Breast epithelium (tissue), 4 donors: Measurements from ENCODE around the gene MRPS6. TPM values are rescaled to one million over a fixed set of nuclear protein-coding genes. Genes with fewer than 3 reads are reported as not detected.
A peak's percentile ranks its signal among the peaks of the same experiment; 100 is the strongest.

Experiments
- DNase-seq, 2 donors: peaks; one replicate each; pipeline ENCODE4 v3.0.0-alpha.2; 2019; ENCODE audit warnings: low spot score in 2 of 2
- H3K27ac ChIP-seq, 2 donors: fragments of 200-600 bp; sonication (generic) in 1 of 2; one replicate each; pipeline ENCODE4 v1.5.1; 2016 to 2019; ENCODE audit warnings: mild to moderate bottlenecking in 1 of 2
- H3K27me3 ChIP-seq, 2 donors: fragments of 200-600 bp; sonication (generic) in 1 of 2; one replicate each; pipeline versions ENCODE4 v1.5.1 to v1.6.0; 2017 to 2019; ENCODE audit warnings: control low read depth in 1 of 2, mild to moderate bottlenecking in 1 of 2
- H3K36me3 ChIP-seq: fragments of 200-600 bp; one replicate; pipeline ENCODE4 v1.5.1; 2019
- H3K4me1 ChIP-seq, 2 donors: fragments of 200-600 bp; sonication (generic); one replicate each; pipeline ENCODE4 v1.5.1; 2016 to 2019; ENCODE audit warnings: control low read depth in 1 of 2
- H3K4me3 ChIP-seq, 3 donors: fragments of 200-600 bp; sonication (generic); 1 replicate in 2 of 3; 2 replicates in 1 of 3; pipeline ENCODE4 v1.5.1; 2016 to 2019; ENCODE audit warnings: mild to moderate bottlenecking in 3 of 3, moderate library complexity in 2 of 3
- H3K9me3 ChIP-seq, 2 donors: fragments of 200-600 bp; sonication (generic) in 1 of 2; one replicate each; pipeline ENCODE4 v1.5.1; 2016 to 2019; ENCODE audit warnings: control low read depth in 1 of 2
- POLR2A ChIP-seq: fragments of 450-650 bp; IDR thresholded peaks from one replicate; pipeline ENCODE4 v1.6.1; 2016; ENCODE audit warnings: antibody characterized with exemption, mild to moderate bottlenecking, moderate library complexity
- POLR2AphosphoS5 ChIP-seq, 3 donors: sonication (generic); formaldehyde crosslinking; IDR thresholded peaks; one replicate each; pipeline ENCODE4 v1.6.1; 2017; ENCODE audit warnings: antibody characterized with exemption in 3 of 3
- intact Hi-C: fragments of 100-400 bp; cut with DNase I; formaldehyde crosslinking; loops from one replicate; pipeline ENCODE4 v1.15.1; 2023; ENCODE audit warnings: low total_unique reads
- total RNA-seq, 3 donors: library from RNA; depleted of rRNA; stranded (reverse); fragments of >200 nt; gene quantifications; one replicate each; pipeline ENCODE4 v1.1.0, GENCODE V29; 2016
- TF ChIP-seq, protein P1 (sequence below), 3 donors: fragments of 450-650 bp; IDR thresholded peaks; one replicate each; pipeline ENCODE4 v1.5.1; 2016 to 2017; ENCODE audit warnings: antibody characterized with exemption in 3 of 3, mild to moderate bottlenecking in 3 of 3, moderate library complexity in 3 of 3

MRPS6 gene
- 10 to 100 TPM; 22.3 to 40.6 (median 26.5) TPM for total RNA-seq

DNA sequence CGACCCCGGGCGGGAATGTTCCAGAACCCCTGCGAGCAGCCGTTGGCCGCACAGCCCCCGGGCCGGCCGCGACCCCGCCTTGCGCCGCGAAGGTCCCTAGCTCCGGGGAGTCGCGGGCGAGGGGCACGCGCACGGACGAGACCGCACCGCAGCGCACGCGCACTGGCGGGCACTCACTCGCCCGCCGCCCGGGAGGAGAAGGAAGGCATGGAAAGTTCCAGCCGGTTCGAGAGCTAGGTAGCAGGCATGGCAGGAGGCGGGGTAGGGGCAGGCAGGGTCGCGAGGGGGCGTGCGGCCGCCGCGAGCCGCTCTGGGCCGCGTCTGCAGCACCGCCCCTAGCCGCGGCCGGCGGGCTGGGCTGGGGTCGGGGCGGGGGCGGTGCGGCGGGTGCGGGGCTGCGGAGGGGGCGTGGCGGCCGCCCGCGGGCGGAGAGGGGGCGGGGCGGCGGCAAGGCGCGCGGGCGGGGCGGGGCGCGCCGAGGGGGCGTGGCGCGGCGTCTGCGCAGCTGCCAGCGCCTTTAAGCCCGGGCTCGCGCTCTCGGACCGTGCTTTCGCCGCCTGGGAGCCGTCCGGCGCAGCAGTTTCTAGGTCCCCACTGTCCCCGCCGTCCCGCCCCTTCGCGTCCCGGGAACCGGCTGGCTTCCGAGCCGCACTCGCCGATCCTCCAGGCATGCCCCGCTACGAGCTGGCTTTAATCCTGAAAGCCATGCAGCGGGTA, at the start of gene MRPS6, which contains the start of gene SLC5A3:
TSS of gene MRPS6 (plus strand) at position 547 of the 717 bp plus-strand sequence. CDS start at position 670, 123 bp downstream.
TSS of gene SLC5A3 (plus strand) at position 547 of the 717 bp plus-strand sequence. CDS start 21,621 bp downstream, outside the sequence.
- intact Hi-C loops, result no loop called here
- DNase-seq, result peak; percentile 67 to 84
- peak; percentile 24 for TF ChIP-seq POLR2A
- TF ChIP-seq POLR2AphosphoS5 (IDR thresholded peaks at IDR 0.05), result peak; percentile 50 to 84 (median 52)
- TF ChIP-seq, protein P1, sequence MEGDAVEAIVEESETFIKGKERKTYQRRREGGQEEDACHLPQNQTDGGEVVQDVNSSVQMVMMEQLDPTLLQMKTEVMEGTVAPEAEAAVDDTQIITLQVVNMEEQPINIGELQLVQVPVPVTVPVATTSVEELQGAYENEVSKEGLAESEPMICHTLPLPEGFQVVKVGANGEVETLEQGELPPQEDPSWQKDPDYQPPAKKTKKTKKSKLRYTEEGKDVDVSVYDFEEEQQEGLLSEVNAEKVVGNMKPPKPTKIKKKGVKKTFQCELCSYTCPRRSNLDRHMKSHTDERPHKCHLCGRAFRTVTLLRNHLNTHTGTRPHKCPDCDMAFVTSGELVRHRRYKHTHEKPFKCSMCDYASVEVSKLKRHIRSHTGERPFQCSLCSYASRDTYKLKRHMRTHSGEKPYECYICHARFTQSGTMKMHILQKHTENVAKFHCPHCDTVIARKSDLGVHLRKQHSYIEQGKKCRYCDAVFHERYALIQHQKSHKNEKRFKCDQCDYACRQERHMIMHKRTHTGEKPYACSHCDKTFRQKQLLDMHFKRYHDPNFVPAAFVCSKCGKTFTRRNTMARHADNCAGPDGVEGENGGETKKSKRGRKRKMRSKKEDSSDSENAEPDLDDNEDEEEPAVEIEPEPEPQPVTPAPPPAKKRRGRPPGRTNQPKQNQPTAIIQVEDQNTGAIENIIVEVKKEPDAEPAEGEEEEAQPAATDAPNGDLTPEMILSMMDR (IDR thresholded peaks at IDR 0.05), result no peak
- H3K4me1 ChIP-seq, result peaks cover 0 to 13% of the 10 kb centered on the region in 2 donors
- no peaks in the 10 kb centered on the region for H3K27me3 ChIP-seq
- H3K4me3 ChIP-seq, result peak within 1 kb of the TSS; percentile 71 to 95 (median 72)
- no peaks in the 10 kb centered on the region for H3K9me3 ChIP-seq
- no peaks in the 10 kb centered on the region for H3K36me3 ChIP-seq
- peak within 1 kb of the TSS; percentile 82 to 95 for H3K27ac ChIP-seq

DNA sequence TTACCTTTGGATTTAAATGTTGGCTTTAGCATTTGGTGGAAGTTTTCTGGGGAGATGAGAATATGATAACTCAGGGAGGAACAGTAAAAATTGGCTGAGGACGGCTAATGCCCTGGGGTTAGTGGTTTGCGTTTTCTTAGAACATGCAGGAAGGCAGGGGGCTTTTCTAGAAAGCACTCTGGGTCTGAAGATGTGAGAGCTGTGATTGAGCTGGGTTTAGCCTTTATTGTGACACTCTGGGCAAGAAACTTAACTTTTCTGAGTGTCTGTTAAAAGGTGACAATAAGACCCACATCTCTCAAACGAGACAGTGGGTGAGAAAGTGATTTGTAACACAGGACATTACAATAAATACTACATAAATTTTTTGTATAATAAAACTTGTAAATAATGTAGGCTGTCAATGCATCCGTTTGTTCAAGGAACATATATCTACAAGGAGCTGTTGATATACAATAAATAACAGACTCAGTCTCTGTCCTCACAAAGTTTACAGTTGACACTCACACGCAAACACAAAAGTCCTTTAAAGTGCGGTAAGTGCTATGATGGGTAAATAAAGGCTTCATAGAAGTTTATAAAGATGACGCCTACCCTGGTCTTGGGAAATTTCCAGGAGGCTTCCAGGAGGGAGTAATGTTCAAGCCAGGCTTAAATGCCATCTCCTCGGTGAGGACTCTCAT, 49.5 kb upstream of the MRPS6 start:
- Histone ChIP-seq H3K4me1 (no peaks in the 10 kb centered on the region), H3K36me3 (no peaks in the 10 kb centered on the region), H3K27ac (no peak overlapping the region), H3K4me3 (no peak overlapping the region), H3K27me3 (no peaks in the 10 kb centered on the region), H3K9me3 (peaks cover 0 to 4% of the 10 kb centered on the region in 2 donors)
- TF ChIP-seq, protein P1 (IDR thresholded peaks at IDR 0.05), result no peak
- TF ChIP-seq POLR2AphosphoS5 (IDR thresholded peaks at IDR 0.05) (no peak), POLR2A (no peak)
- no peak for DNase-seq
- intact Hi-C loops, result no loop called here

DNA sequence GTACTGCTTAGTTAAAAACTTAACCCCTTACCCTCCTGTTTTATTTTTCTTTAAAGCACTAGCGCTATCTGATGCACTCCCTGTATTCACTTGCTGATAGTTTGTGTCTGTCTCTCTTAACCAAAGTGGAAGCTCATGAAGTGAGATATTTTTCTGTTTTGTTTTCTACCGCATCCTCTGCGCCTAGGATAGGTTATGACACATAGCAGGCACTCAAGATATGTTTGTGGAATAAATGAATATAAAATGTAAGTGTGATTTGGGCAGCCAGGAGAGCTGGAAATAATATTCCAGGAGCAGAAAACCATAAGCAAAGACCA, 49.0 kb upstream of the MRPS6 start:
- H3K27ac ChIP-seq, result no peak overlapping the region
- intact Hi-C loops, result no loop called here

DNA sequence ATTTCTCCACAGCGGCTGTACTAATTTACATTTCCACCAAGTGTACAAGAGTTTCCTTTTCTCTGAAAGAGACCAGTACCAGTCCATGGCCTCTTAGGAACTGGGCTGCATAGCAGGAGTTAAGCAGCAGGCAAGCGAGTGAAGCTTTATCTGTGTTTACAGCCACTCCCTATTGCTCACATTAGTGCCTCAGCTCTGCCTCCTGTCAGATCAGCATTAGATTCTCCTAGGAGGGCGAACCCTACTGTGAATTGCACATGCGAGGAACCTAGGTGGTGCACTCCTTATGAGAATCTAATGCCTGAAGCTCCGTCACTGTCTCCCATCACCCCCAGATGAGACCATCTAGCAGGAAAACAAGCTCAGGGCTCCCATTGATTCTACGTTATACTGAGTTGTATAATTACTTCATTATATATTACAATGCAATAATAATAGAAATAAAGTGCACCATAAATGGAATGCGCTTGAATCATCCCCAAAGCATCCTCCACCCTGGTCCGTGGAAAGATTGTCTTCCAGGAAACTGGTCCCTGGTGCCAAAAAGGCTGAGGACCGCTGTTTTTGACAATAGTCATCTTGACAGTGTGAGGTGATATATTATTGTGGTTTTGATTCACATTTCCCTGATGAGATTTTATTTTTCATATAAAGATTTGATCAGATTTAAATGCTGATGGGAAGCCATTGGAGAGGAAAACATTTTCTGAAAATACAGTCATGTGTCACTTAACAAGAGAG, 45.5 kb upstream of the MRPS6 start:
- no peak for DNase-seq
- Histone ChIP-seq H3K36me3 (no peaks in the 10 kb centered on the region), H3K9me3 (no peaks in the 10 kb centered on the region), H3K27ac (no peak overlapping the region), H3K27me3 (no peaks in the 10 kb centered on the region), H3K4me1 (no peaks in the 10 kb centered on the region), H3K4me3 (no peak overlapping the region)
- intact Hi-C loops, result no loop called here
- no peak for TF ChIP-seq POLR2A
- no peak for TF ChIP-seq POLR2AphosphoS5 (IDR thresholded peaks at IDR 0.05)
- TF ChIP-seq, protein P1 (IDR thresholded peaks at IDR 0.05), result no peak

More for the DNA sequence above, 49.0 kb upstream of the MRPS6 start:
- no peak for DNase-seq
- Histone ChIP-seq H3K4me1 (no peaks in the 10 kb centered on the region), H3K27me3 (no peaks in the 10 kb centered on the region), H3K36me3 (no peaks in the 10 kb centered on the region), H3K4me3 (no peak overlapping the region), H3K9me3 (peaks cover 0 to 4% of the 10 kb centered on the region in 2 donors)
- TF ChIP-seq POLR2AphosphoS5 (IDR thresholded peaks at IDR 0.05) (no peak), POLR2A (no peak)
- TF ChIP-seq, protein P1 (IDR thresholded peaks at IDR 0.05), result no peak
